Bone marrow (tissue), 2 donors: Measurements from ENCODE around the gene HTD2.
"Not testable (repeated sequence)": the region's sequence is repeated elsewhere in the genome, so short reads cannot be mapped to it uniquely, and the experiment has no call there.

Source experiments
- DNase-seq, 2 donors: peaks; one replicate each; lab custom pipeline; 2025; lab: John Stamatoyannopoulos, UW

HTD2 gene

DNA sequence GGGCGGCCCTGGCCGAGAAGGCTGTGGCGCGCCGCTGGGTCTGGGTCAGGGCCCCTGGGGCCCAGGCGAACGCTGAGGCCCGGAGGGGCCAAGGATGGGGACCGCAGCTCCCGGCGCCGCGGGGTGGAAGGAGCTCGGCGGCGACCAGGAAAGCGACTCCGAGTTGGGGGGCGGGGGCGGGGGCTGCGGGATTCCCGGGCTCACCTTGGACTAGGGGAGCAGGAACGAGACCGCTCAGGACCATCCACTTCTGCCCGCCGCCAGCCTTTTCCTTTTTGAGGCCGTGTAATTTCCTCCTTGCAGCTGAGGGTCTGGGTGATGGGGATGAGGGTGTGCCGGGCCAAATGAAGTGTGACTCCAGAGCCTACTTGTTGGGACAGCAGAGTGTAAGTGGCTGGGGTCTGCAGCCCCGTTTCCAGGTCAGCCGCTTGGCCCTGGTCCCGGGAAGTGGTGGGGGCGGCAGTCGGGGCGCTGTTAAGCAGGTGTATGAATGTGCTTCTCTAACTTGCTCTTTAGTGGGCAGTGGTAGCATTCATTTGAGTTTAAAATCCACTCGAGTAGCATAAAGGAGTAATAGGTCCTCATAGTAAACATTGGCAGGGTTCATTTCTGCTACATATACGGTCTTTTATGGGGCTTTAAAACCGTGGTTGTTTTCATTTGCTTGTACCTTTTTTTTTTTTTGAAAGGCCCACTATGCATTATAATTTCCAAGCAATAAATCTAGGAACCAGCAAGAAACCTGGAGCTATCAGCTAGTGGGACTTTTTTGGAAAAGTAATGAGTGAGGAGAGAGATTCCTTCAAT, 27.1 kb downstream of the HTD2 start:
- DNase-seq = peak in 1 of 2 donors; percentile 12

GRCh38 chr3:58334013-58334321, 27.6 kb downstream of the HTD2 start:
- DNase-seq = no peak

GRCh38 chr3:58334506-58334884, 28.2 kb downstream of the HTD2 start:
- no peak for DNase-seq

- DNase-seq = no peak
Observed at GRCh38 chr3:58335652-58335947, 29.3 kb downstream of the HTD2 start.

GRCh38 chr3:58336135-58336882, 30.0 kb downstream of the HTD2 start:
- DNase-seq = no peak

DNA sequence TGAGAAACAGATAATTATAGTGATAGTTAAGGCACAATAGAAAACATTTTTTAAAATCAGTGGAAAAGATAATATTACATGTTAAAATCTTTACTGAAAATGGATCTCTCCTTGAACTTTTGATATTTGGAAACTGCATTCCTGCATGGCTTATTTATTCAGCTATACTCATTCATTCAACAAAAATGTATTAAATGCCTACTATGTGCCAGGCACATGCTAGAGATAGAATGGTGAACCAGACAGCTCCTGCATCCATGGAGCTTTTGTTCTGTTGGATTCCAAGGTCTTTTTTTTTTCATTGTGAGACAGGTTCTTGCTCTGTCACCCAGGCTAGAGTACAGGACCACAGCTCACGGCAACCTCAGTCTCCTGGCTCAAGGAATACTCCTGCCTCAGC, 30.9 kb downstream of the HTD2 start:
- no peak for DNase-seq

GRCh38 chr3:58339146-58339545, 32.8 kb downstream of the HTD2 start:
- not testable (repeated sequence) for DNase-seq

GRCh38 chr3:58340594-58341244, 34.4 kb downstream of the HTD2 start:
- DNase-seq = no peak

GRCh38 chr3:58341376-58341775, 35.1 kb downstream of the HTD2 start:
- no peak for DNase-seq

- DNase-seq = no peak
Observed at GRCh38 chr3:58342676-58343075, 36.4 kb downstream of the HTD2 start.

GRCh38 chr3:58345457-58345856, 39.1 kb downstream of the HTD2 start:
- no peak for DNase-seq

GRCh38 chr3:58346368-58346767, 40.0 kb downstream of the HTD2 start:
- DNase-seq = no peak

DNA sequence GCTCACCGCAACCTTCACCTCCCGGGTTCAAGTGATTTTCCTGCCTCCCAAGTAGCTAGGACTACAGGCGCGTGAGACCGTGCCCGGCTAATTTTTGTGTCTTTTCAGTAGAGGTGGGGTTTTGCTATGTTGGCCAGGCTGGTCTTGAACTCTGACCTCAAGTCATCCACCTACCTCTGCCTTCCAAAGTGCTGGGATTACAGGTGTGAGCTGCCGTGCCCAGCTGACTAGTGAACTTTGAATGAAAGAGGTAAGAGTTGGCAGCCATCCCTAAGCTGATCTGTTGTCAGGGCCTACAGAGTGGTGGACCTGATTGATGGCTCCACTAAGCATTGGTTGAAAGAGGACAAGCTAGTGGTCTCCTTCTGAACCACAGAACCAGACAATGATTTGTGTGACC, 41.7 kb downstream of the HTD2 start:
- no peak for DNase-seq

- no peak for DNase-seq
Observed at GRCh38 chr3:58349792-58350626, 43.7 kb downstream of the HTD2 start.

GRCh38 chr3:58350627-58351013, 44.3 kb downstream of the HTD2 start:
- peak in 1 of 2 donors; percentile 4 for DNase-seq

DNA sequence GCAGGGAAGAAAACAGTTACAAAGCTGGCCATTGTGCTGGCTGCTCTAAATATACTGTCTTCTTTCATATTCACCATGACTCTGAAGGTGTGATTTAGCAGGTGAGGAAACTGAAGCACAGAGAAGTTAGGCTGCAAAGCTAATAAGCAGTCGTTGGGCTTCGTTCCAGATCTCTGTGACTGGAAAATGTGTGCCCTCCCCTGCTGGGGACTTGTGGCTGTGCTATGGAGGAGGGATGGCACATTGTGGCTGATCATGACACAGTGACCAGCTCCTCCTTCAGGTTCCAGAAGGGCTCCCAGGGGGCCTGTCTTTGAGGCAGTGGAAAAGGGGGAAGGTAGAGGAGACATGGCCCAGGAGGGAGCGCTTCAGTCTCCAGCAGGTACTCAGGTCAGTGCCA, 45.6 kb downstream of the HTD2 start:
- DNase-seq = no peak

- DNase-seq = no peak
Observed at GRCh38 chr3:58352626-58353025, 46.3 kb downstream of the HTD2 start.

DNA sequence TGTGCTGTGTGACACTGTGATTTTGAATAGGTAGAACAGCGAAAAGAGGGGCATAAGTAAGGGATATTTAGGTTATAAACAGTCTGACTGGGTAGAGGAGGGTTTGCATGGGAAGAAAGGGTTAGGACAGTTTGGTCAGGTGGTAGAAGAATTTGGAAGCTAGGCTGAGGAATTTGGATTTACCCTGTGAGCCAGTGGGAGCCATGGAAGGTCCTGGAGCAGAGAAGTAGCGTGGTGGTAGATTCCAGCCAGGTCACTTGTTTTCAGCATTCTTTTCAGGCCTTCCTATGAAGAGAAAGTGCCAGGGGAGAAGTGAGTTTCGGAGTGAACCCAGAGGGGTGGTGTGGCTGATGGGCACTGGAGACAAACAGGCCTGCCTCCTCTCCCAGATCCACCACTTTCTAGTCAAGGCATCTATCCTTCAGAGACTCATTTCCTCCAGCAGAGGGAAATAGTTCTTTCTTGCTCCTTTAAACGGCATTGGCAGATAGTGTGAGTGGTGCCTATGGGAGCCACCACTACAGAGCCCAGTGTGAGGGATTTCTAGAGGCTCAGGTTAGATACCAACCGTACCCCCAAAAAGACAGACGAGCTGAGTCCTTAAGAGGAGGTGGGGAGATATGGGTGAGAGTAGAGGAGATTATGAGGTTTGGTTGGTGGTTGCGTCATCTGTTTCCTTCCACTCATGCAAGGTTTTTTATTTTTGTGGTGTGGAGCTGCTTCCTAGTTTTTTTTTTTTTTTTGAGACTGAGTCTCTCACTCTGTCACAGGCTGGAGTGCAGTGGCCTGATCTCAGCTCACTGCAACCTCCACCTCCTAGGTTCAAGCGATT, 47.6 kb downstream of the HTD2 start:
- DNase-seq = peak in 1 of 2 donors; percentile 93

DNA sequence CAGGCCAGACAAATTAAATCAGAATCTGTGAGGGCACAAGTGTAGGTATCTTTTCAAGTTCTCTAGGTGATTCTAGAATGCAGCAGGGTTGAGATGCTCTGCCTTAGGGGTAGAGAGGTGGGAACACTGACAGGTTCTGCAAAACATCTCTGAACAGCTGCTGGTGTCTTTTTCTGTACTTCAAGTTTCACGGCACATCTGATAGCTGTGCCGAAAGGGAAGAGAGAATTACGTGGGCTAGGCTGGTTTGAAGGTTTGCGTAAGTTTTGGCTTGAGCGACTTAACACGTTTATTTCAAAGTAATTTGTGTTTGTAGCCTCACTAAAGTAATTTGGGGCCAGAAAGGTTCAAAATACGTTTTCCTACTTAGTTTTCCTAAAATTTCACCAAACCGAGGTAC, 48.9 kb downstream of the HTD2 start:
- no peak for DNase-seq

GRCh38 chr3:58356054-58356453, 49.7 kb downstream of the HTD2 start:
- peak; percentile 14 to 98 for DNase-seq

DNA sequence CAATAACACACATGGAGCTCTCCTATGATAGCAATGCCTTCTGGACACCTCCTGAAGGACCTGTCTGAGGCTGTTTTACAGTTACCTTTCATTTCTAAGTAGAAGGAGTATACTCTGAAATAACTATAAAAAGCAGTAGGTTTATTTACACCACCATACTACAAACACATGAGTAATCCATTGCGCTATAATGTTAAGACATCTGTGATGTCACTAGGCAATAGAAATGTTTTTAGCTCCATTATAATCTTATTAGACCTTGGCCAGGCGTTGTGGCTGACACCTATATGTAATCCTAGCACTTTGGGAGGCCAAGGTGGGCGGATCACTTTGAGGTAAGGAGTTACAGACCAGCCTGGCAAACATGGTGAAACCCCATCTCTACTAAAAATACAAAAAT, 51.1 kb downstream of the HTD2 start:
- DNase-seq = no peak

DNA sequence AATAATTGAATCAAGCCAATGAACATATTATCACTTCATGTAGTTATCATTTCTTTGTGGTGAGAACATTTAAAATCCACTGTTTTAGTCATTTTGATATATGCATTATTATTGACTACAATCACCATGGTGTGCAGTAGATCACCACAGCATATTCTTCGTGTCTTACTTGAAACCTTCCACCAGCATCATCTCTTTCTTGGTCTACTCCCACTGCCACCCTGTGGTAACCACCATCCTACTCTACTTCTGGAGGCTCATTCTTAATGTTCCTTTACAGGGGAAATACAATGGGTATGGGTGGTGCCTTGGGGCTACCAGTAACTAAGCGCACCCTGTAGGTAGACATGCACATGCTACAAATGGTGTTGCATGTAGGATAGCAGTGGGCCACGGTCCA, 51.8 kb downstream of the HTD2 start:
- DNase-seq = no peak
